GM21825 (cell line): ENCODE data around the gene CALHM2.

Experiments
- ATAC-seq: cut with Tn5 transposase; IDR thresholded peaks from one replicate; pipeline ENCODE4 v1.9.1; 2021; ENCODE audit warnings: mild to moderate bottlenecking, moderate library complexity; ENCODE audit not compliant: unreplicated experiment

The CALHM2 gene

GRCh38 chr10:103451091-103451813 lies 918 bp downstream of the CALHM2 start:
- ATAC-seq: no peak

GRCh38 chr10:103450201-103450695 lies 1.9 kb downstream of the CALHM2 start:
- ATAC-seq: no peak

GRCh38 chr10:103449208-103450144 lies 2.7 kb downstream of the CALHM2 start:
- no peak for ATAC-seq

GRCh38 chr10:103448746-103449145 lies 3.4 kb downstream of the CALHM2 start:
- no peak for ATAC-seq

GRCh38 chr10:103447187-103447586 lies 5.0 kb downstream of the CALHM2 start:
- ATAC-seq: no peak

GRCh38 chr10:103445767-103446567 lies 6.2 kb downstream of the CALHM2 start:
- no peak for ATAC-seq

- ATAC-seq: no peak
Measured at GRCh38 chr10:103445366-103445765, 6.8 kb downstream of the CALHM2 start.

GRCh38 chr10:103444478-103444877 lies 7.7 kb downstream of the CALHM2 start:
- no peak for ATAC-seq

- ATAC-seq: no peak
Measured at GRCh38 chr10:103443475-103444185, 8.5 kb downstream of the CALHM2 start.

- no peak for ATAC-seq
Measured at GRCh38 chr10:103442031-103442461, 10.1 kb downstream of the CALHM2 start.

GRCh38 chr10:103441611-103442010 lies 10.6 kb downstream of the CALHM2 start:
- no peak for ATAC-seq

- ATAC-seq: no peak
Measured at GRCh38 chr10:103441206-103441605, 11.0 kb downstream of the CALHM2 start.

GRCh38 chr10:103440416-103440815 lies 11.8 kb downstream of the CALHM2 start:
- no peak for ATAC-seq

- no peak for ATAC-seq
Measured at GRCh38 chr10:103439776-103440175, 12.4 kb downstream of the CALHM2 start.

- no peak for ATAC-seq
Measured at GRCh38 chr10:103433858-103434257, 18.3 kb downstream of the CALHM2 start.

GRCh38 chr10:103431902-103432301 lies 20.3 kb downstream of the CALHM2 start:
- ATAC-seq: no peak

GRCh38 chr10:103429647-103430046 lies 22.5 kb downstream of the CALHM2 start:
- no peak for ATAC-seq

GRCh38 chr10:103428989-103429643 lies 23.1 kb downstream of the CALHM2 start:
- ATAC-seq: no peak

GRCh38 chr10:103427866-103428265 lies 24.3 kb downstream of the CALHM2 start:
- no peak for ATAC-seq

- no peak for ATAC-seq
Measured at GRCh38 chr10:103423748-103424147, 28.4 kb downstream of the CALHM2 start.
